RWPE2 (cell line): ENCODE results near the gene SGK2.

Experiments
- ATAC-seq: fragments of 200-7000 bp; cut with Tn5 transposase; 3 replicates; pipeline ENCODE4 v1.9.1; 2021; ENCODE audit warnings: low read depth
- DNase-seq: peaks from one replicate; pipeline ENCODE4 v3.0.0-alpha.2; 2020; ENCODE audit warnings: low spot score
- H3K27ac ChIP-seq: fragments of 450-650 bp; 2 replicates; pipeline ENCODE4 v1.5.1; 2017; ENCODE audit warnings: mild to moderate bottlenecking; ENCODE audit not compliant: poor library complexity, severe bottlenecking
- H3K27me3 ChIP-seq: fragments of 250-450 bp; sonication (Bioruptor Pico); 2 replicates; pipeline ENCODE4 v1.5.1; 2021; ENCODE audit warnings: mild to moderate bottlenecking, moderate library complexity; ENCODE audit not compliant: insufficient read depth, poor library complexity, severe bottlenecking
- H3K36me3 ChIP-seq: fragments of 250-450 bp; sonication (Bioruptor Pico); 2 replicates; pipeline ENCODE4 v1.5.1; 2020; ENCODE audit warnings: low read depth, mild to moderate bottlenecking, moderate library complexity
- H3K4me1 ChIP-seq: fragments of 250-450 bp; sonication (Bioruptor Pico); 2 replicates; pipeline ENCODE4 v1.5.1; 2021; ENCODE audit warnings: mild to moderate bottlenecking, moderate library complexity; ENCODE audit not compliant: insufficient read depth, poor library complexity, severe bottlenecking
- H3K4me3 ChIP-seq: fragments of 250-450 bp; sonication (Bioruptor Pico); 2 replicates; pipeline ENCODE4 v1.5.1; 2021; ENCODE audit warnings: mild to moderate bottlenecking, moderate library complexity; ENCODE audit not compliant: severe bottlenecking
- H3K9me3 ChIP-seq: fragments of 250-450 bp; sonication (Bioruptor Pico); 2 replicates; pipeline ENCODE4 v1.5.1; 2021; ENCODE audit warnings: mild to moderate bottlenecking, moderate library complexity; ENCODE audit not compliant: severe bottlenecking
- TF ChIP-seq, protein P1 (sequence below): fragments of 450-650 bp; IDR thresholded peaks from one replicate; pipeline ENCODE4 v1.5.1; 2017; ENCODE audit warnings: mild to moderate bottlenecking, moderate library complexity; ENCODE audit not compliant: poor library complexity, severe bottlenecking

The SGK2 gene

DNA sequence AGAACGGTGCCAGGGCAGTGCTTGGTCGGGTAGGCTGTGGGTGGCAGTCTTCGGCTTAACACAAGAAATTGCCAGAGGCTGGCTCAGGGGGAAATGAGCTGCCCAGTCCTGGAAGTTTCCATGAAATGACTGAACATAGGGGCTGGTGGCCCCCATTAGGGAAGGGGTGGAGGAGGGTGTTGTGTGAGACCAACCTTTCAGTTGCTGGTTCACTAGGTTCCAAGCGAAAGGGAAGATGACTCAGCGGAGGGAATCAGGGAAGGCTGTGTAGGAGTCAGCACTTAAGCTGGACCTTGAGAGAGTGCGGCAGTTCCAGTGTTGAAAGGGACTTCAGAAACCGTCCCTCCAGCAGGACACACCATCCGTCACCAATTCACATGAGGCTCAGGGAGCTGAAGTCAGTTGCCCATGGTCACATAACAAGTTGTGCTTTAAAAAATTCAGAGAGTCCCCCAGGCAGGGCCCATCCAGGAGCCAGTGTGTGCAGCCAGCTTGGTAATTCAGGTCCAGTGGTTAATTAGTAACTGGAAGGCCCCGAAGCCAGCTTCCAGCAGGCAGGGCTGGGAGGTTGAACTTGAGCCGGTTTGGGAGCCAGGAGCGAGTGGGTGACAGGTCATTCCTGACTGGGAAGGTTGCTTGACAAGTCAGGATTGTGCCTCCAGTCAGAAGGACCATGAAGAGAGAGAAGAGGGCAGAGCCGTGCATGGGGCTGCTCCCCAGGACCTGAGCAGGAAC lies at the start of gene SGK2:
Gene SGK2, plus strand, starts transcription at position 616 of the 735 bp plus-strand sequence. CDS start 7,469 bp downstream, outside the sequence.
- no peak within 1 kb of the TSS for H3K4me3 ChIP-seq
- no peaks in the 10 kb centered on the region for H3K4me1 ChIP-seq
- TF ChIP-seq, protein P1, sequence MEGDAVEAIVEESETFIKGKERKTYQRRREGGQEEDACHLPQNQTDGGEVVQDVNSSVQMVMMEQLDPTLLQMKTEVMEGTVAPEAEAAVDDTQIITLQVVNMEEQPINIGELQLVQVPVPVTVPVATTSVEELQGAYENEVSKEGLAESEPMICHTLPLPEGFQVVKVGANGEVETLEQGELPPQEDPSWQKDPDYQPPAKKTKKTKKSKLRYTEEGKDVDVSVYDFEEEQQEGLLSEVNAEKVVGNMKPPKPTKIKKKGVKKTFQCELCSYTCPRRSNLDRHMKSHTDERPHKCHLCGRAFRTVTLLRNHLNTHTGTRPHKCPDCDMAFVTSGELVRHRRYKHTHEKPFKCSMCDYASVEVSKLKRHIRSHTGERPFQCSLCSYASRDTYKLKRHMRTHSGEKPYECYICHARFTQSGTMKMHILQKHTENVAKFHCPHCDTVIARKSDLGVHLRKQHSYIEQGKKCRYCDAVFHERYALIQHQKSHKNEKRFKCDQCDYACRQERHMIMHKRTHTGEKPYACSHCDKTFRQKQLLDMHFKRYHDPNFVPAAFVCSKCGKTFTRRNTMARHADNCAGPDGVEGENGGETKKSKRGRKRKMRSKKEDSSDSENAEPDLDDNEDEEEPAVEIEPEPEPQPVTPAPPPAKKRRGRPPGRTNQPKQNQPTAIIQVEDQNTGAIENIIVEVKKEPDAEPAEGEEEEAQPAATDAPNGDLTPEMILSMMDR, result no peak
- no peaks in the 10 kb centered on the region for H3K36me3 ChIP-seq
- no peak within 1 kb of the TSS for H3K27ac ChIP-seq
- peak; percentile 65 for DNase-seq
- H3K27me3 ChIP-seq, result no peaks in the 10 kb centered on the region
- ATAC-seq, result peak; percentile 41
- H3K9me3 ChIP-seq, result no peaks in the 10 kb centered on the region

DNA sequence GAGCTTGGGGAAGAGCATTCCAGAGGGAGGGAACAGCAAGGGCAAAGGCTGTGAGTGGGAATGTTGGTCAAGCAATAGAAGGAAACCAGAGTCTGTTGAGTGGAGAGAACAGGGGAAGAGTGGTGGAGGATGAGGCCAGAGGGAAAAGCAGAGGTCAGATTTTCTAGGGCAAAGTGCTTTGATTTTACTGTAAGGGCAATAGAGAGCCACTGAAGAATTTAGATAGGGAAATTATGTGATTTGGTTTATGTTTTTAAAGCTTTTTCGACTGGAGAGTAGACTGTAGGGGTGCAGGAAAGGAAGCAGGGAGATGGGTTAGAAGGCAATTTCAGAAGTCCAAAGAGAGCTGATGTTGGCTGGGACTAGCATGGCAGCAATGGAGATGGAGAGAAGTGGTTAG lies 46.9 kb upstream of the SGK2 start:
- Histone ChIP-seq H3K36me3 (peaks cover 9% of the 10 kb centered on the region), H3K27me3 (no peaks in the 10 kb centered on the region), H3K4me1 (no peaks in the 10 kb centered on the region), H3K27ac (no peak overlapping the region), H3K4me3 (no peak overlapping the region), H3K9me3 (no peaks in the 10 kb centered on the region)
- TF ChIP-seq, protein P1, result no peak
- ATAC-seq (no peak), DNase-seq (no peak)

DNA sequence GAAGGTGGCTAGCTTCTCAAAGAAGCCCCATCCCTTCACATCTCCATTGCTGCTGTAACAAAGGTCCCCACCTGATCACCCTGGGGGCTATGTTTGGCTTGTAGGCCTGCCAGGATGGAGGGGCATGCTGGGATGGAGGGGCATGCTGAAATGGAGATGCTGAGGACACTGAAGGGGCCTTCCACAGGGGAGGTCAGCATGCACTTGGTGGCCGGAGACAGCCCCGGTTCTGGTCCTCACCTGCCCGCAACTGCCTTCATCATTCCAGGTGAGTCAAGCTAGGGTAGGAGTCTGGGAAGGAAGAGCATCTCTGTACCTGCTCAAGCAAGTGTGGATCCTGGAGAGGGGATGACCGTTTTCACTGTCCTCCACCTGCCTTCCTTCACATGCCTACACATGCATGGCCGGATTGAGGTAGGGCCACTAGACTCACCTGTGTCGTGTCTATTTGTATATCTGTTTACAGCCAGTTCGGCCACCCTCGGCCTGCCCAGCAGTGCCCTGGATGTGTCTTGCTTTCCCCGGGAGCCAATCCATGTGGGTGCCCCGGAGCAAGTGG lies 45.4 kb upstream of the SGK2 start:
- no peaks in the 10 kb centered on the region for H3K9me3 ChIP-seq
- peak overlapping the region; percentile 56 for H3K4me3 ChIP-seq
- ATAC-seq (peak; percentile 20), DNase-seq (no peak)
- H3K4me1 ChIP-seq, result no peaks in the 10 kb centered on the region
- TF ChIP-seq, protein P1, result no peak
- H3K27me3 ChIP-seq, result no peaks in the 10 kb centered on the region
- H3K27ac ChIP-seq, result peak overlapping the region; percentile 2
- H3K36me3 ChIP-seq, result peaks cover 12% of the 10 kb centered on the region

DNA sequence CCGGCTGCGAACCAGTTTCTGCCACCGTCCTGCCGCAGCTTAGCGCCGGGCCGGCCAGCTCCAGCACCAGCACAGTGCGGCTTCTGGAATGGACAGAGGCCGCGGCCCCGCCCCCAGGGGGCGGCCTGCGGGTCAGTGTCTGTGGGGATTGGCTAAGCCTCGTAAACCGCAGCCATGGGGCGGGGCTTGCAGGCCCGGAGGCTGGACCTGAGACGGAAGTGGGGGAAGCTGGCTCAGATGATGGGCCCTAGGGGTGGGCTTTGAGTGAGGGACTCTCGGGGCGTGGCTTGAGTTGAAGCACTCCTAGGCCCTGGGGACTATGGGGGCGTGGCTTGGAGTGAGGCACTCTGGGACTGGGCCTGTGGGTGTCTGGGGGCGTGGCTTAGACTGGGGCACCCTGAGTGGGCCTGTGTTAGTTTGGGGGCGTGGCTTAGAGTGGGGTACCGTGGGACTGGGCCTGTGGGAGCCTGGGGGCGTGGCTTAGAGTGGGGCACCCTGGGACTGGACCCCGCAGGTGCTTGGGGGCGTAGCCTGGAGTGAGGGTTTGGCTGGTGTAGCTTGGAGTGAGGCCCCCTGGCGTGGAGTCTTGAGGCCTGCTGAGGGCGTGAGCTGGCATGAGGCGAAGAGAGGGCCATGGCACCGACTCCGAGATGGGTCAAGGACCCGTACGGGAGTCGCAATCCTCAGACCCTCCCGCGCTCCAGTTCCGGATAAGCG lies 44.7 kb upstream of the SGK2 start:
- DNase-seq (peak; percentile 100), ATAC-seq (peak; percentile 85)
- H3K4me3 ChIP-seq, result peak overlapping the region; percentile 56
- H3K36me3 ChIP-seq, result peaks cover 13% of the 10 kb centered on the region
- H3K27ac ChIP-seq, result peak overlapping the region; percentile 13
- TF ChIP-seq, protein P1, result peak; percentile 76
- H3K9me3 ChIP-seq, result no peaks in the 10 kb centered on the region
- H3K27me3 ChIP-seq, result no peaks in the 10 kb centered on the region
- H3K4me1 ChIP-seq, result no peaks in the 10 kb centered on the region
